Gastrocnemius medialis (tissue), 4 donors: ENCODE data around the gene ZNF483. TPM values are rescaled to one million over a fixed set of nuclear protein-coding genes. Genes with fewer than 3 reads are reported as not detected.
"Not testable (repeated sequence)": the region's sequence is repeated elsewhere in the genome, so short reads cannot be mapped to it uniquely, and the experiment has no call there.

Experiments used
- ATAC-seq, 2 donors: fragments of 150-250 bp; one replicate each; pipeline ENCODE4 v1.9.1; 2016
- DNase-seq, 2 donors: peaks; one replicate each; pipeline ENCODE4 v3.0.0-alpha.2; 2019
- H3K27ac ChIP-seq, 4 donors: fragments of 200-600 bp; sonication (generic); 1 replicate in 1 of 4; 2 replicates in 3 of 4; pipeline ENCODE4 v1.5.1; 2016 to 2018; ENCODE audit warnings: mild to moderate bottlenecking in 2 of 4, moderate library complexity in 1 of 4
- H3K27me3 ChIP-seq, 3 donors: fragments of 200-600 bp; sonication (generic) in 2 of 3; 1 replicate in 1 of 3; 2 replicates in 2 of 3; pipeline versions ENCODE4 v1.5.1 to v1.6.0; 2016 to 2019; ENCODE audit warnings: mild to moderate bottlenecking in 1 of 3, moderate library complexity in 1 of 3
- H3K36me3 ChIP-seq, 2 donors: fragments of 200-600 bp; sonication (generic) in 1 of 2; one replicate each; pipeline ENCODE4 v1.5.1; 2017 to 2018
- H3K4me1 ChIP-seq, 2 donors: fragments of 200-600 bp; sonication (generic) in 1 of 2; one replicate each; pipeline ENCODE4 v1.5.1; 2016 to 2017; ENCODE audit warnings: mild to moderate bottlenecking in 2 of 2
- H3K4me3 ChIP-seq, 4 donors: fragments of 200-600 bp; sonication (generic) in 3 of 4; 1 replicate in 1 of 4; 2 replicates in 3 of 4; pipeline ENCODE4 v1.5.1; 2016 to 2019; ENCODE audit warnings: mild to moderate bottlenecking in 2 of 4
- H3K9me3 ChIP-seq, 3 donors: fragments of 200-600 bp; sonication (generic) in 2 of 3; 1 replicate in 1 of 3; 2 replicates in 2 of 3; pipeline ENCODE4 v1.5.1; 2016 to 2019
- CTCF ChIP-seq, 5 experiments: fragments of 450-650 bp in 3 of 5; fragments of 200-600 bp in 2 of 5; sonication (generic) in 2 of 5; IDR thresholded peaks in 4 of 5; conservative IDR thresholded peaks in 1 of 5; 1 replicate in 4 of 5; 2 replicates in 1 of 5; pipeline ENCODE4 v1.5.1; 2016 to 2019; ENCODE audit warnings: antibody characterized with exemption in 5 of 5, mild to moderate bottlenecking in 3 of 5, moderate library complexity in 3 of 5
- POLR2A ChIP-seq, 2 donors: fragments of 450-650 bp; IDR thresholded peaks; one replicate each; pipeline ENCODE4 v1.6.1; 2017; ENCODE audit warnings: antibody characterized with exemption in 2 of 2, mild to moderate bottlenecking in 2 of 2, moderate library complexity in 2 of 2
- in situ Hi-C, 4 donors: fragments of 200-750 bp; cut with MboI; loops; one replicate each; pipeline versions ENCODE4 v1.15.0 to v1.8.0; 2017; ENCODE audit warnings: low sequenced_read_pairs in 4 of 4
- intact Hi-C: fragments of 100-400 bp; cut with DNase I; formaldehyde crosslinking; loops from one replicate; pipeline ENCODE4 v1.15.1; 2023; ENCODE audit warnings: low total_unique reads
- total RNA-seq, 4 donors: library from RNA; depleted of rRNA; stranded (reverse); fragments of >200 nt; gene quantifications; one replicate each; pipeline versions ENCODE4 v1.1.0 to v1.2.3, GENCODE V29; 2016

The ZNF483 gene
- total RNA-seq, 4 donors from 2014 or later, result 0.12 to 0.82 (median 0.21) TPM

GRCh38 chr9:111482694-111483438 is 42.1 kb upstream of the ZNF483 start:
- in situ Hi-C loops, result no loop called here
- Histone ChIP-seq H3K27ac (peak overlapping the region; percentile 95 to 99 (median 98)), H3K36me3 (no peaks in the 10 kb centered on the region), H3K4me1 (peaks cover 45 to 48% of the 10 kb centered on the region in 2 donors), H3K4me3 (peak overlapping the region; percentile 66 to 94 (median 88)), H3K9me3 (no peaks in the 10 kb centered on the region), H3K27me3 (no peaks in the 10 kb centered on the region)
- TF ChIP-seq CTCF (IDR thresholded peaks at IDR 0.05 in 4 of 5, conservative IDR thresholded peaks at IDR 0.05 in 1 of 5), result no peak
- peak; percentile 92 to 95 for TF ChIP-seq POLR2A (IDR thresholded peaks at IDR 0.05)
- DNase-seq, result peak; percentile 82 to 88
- ATAC-seq, result peak; percentile 62 to 70
- intact Hi-C loops, result loop anchor here (1.0 to 10.0 kb wide), 7 partner anchors 9 to 1792 kb away; partner anchors contain the start of genes CDC26, DNAJC25, HSDL2 and PRPF4

- Histone ChIP-seq H3K36me3 (no peaks in the 10 kb centered on the region), H3K4me3 (peak overlapping the region in 2 of 4 donors; percentile 87 to 88), H3K27ac (peak overlapping the region; percentile 95 to 99 (median 98)), H3K4me1 (peaks cover 42% of the 10 kb centered on the region in 2 donors), H3K9me3 (no peaks in the 10 kb centered on the region), H3K27me3 (no peaks in the 10 kb centered on the region)
- peak; percentile 76 to 88 for TF ChIP-seq POLR2A (IDR thresholded peaks at IDR 0.05)
- no peak for TF ChIP-seq CTCF (IDR thresholded peaks at IDR 0.05 in 4 of 5, conservative IDR thresholded peaks at IDR 0.05 in 1 of 5)
- intact Hi-C loops, result loop anchor here (2.0 to 10.0 kb wide), 6 partner anchors 115 to 1791 kb away; partner anchors contain the start of genes CDC26, DNAJC25, HSDL2 and PRPF4
- in situ Hi-C loops, result no loop called here
- peak; percentile 34 to 47 for ATAC-seq
- DNase-seq, result peak in 1 of 2 donors; percentile 20
These were observed 41.5 kb upstream of the ZNF483 start for GRCh38 chr9:111483439-111483857.

GRCh38 chr9:111483858-111484571 is 41.0 kb upstream of the ZNF483 start, which contains the start of gene ECPAS:
ECPAS (minus strand) TSS chr9:111484383; CDS start chr9:111472918, 11,465 bp downstream.
- ATAC-seq (peak; percentile 51 to 63), DNase-seq (peak; percentile 65 to 85)
- in situ Hi-C loops, result no loop called here
- Histone ChIP-seq H3K27me3 (no peaks in the 10 kb centered on the region), H3K4me1 (peaks cover 36 to 37% of the 10 kb centered on the region in 2 donors), H3K36me3 (no peaks in the 10 kb centered on the region), H3K9me3 (no peaks in the 10 kb centered on the region), H3K4me3 (peak within 1 kb of the TSS; percentile 81 to 94 (median 88)), H3K27ac (peak within 1 kb of the TSS; percentile 95 to 99 (median 98))
- TF ChIP-seq CTCF (IDR thresholded peaks at IDR 0.05 in 4 of 5, conservative IDR thresholded peaks at IDR 0.05 in 1 of 5), result peak in 4 of 5 experiments; percentile 9 to 36 (median 15)
- TF ChIP-seq POLR2A (IDR thresholded peaks at IDR 0.05), result peak; percentile 71 to 75
- intact Hi-C loops, result loop anchor here (1.0 to 10.0 kb wide), 7 partner anchors 41 to 1791 kb away; partner anchors contain the start of genes CDC26, DNAJC25, HSDL2 and PRPF4

- DNase-seq, result no peak
- Histone ChIP-seq H3K4me3 (peak overlapping the region; percentile 74 to 88 (median 84)), H3K27ac (peak overlapping the region; percentile 95 to 99 (median 98)), H3K9me3 (no peaks in the 10 kb centered on the region), H3K27me3 (no peaks in the 10 kb centered on the region), H3K36me3 (no peaks in the 10 kb centered on the region), H3K4me1 (peaks cover 31 to 32% of the 10 kb centered on the region in 2 donors)
- TF ChIP-seq CTCF (IDR thresholded peaks at IDR 0.05 in 4 of 5, conservative IDR thresholded peaks at IDR 0.05 in 1 of 5) (peak in 1 of 5 experiments; percentile 4), POLR2A (IDR thresholded peaks at IDR 0.05) (no peak)
- no peak for ATAC-seq
- intact Hi-C loops, result loop anchor here (1.0 to 10.0 kb wide), 5 partner anchors 41 to 1790 kb away; partner anchors contain the start of genes CDC26, DNAJC25, HSDL2 and PRPF4
- in situ Hi-C loops, result no loop called here
These were observed 40.4 kb upstream of the ZNF483 start for GRCh38 chr9:111484572-111484894.

- H3K27ac ChIP-seq, H3K4me3 ChIP-seq, H3K27me3 ChIP-seq, ATAC-seq, intact Hi-C loops, H3K36me3 ChIP-seq, H3K4me1 ChIP-seq, in situ Hi-C loops, H3K9me3 ChIP-seq, DNase-seq: not testable (repeated sequence)
These were observed 27.8 kb upstream of the ZNF483 start for GRCh38 chr9:111497196-111497595.
